OCI-LY1 (cell line): ENCODE measurements around the gene UROC1.
"Not testable (repeated sequence)": the region's sequence is repeated elsewhere in the genome, so short reads cannot be mapped to it uniquely, and the experiment has no call there.

Experiments used
- H2AFZ ChIP-seq: fragments of 200-600 bp; sonication (generic), shearing (Covaris generic); 2 replicates; pipeline ENCODE4 v1.6.0; 2014; ENCODE audit warnings: antibody characterized with exemption, mild to moderate bottlenecking, low read length
- H3F3A ChIP-seq: fragments of 200-600 bp; sonication (generic), shearing (Covaris generic); 2 replicates; pipeline ENCODE4 v1.6.0; 2014; ENCODE audit warnings: mild to moderate bottlenecking, antibody characterized with exemption, low read length, moderate library complexity; ENCODE audit not compliant: insufficient read depth
- H3K27ac ChIP-seq: fragments of 200-600 bp; sonication (generic); 2 replicates; pipeline ENCODE4 v1.5.1; 2014; ENCODE audit warnings: low read length, mixed run types, mild to moderate bottlenecking, low read depth; ENCODE audit not compliant: poor library complexity, severe bottlenecking
- H3K27me3 ChIP-seq: fragments of 200-600 bp; sonication (generic); 2 replicates; pipeline ENCODE4 v1.6.0; 2014; ENCODE audit warnings: antibody characterized with exemption, mild to moderate bottlenecking, low read length, moderate library complexity; ENCODE audit not compliant: insufficient read depth
- H3K36me3 ChIP-seq: fragments of 200-600 bp; sonication (generic); 2 replicates; pipeline ENCODE4 v1.6.1; 2014; ENCODE audit warnings: mild to moderate bottlenecking, antibody characterized with exemption, low read length, moderate library complexity, mixed read lengths; ENCODE audit not compliant: insufficient read depth
- H3K4me1 ChIP-seq: fragments of 200-600 bp; sonication (generic); 2 replicates; pipeline ENCODE4 v1.5.1; 2014; ENCODE audit warnings: mild to moderate bottlenecking, low read length, moderate library complexity; ENCODE audit not compliant: insufficient read depth, severe bottlenecking
- H3K4me2 ChIP-seq: fragments of 200-600 bp; sonication (generic), shearing (Covaris generic); 2 replicates; pipeline ENCODE4 v1.6.1; 2014; ENCODE audit warnings: low read length
- H3K4me3 ChIP-seq: fragments of 200-600 bp; sonication (generic); 2 replicates; pipeline ENCODE4 v1.5.1; 2014; ENCODE audit warnings: low read length, low read depth, mild to moderate bottlenecking, mixed read lengths; ENCODE audit not compliant: poor library complexity, severe bottlenecking
- H3K79me2 ChIP-seq: fragments of 200-600 bp; shearing (Covaris generic); 2 replicates; pipeline ENCODE4 v1.6.1; 2016; ENCODE audit warnings: mixed run types, low read length, mixed read lengths; ENCODE audit not compliant: insufficient read depth
- H3K9ac ChIP-seq: fragments of 200-600 bp; sonication (generic), shearing (Covaris generic); 2 replicates; pipeline ENCODE4 v1.6.1; 2014; ENCODE audit warnings: mild to moderate bottlenecking, low read length, mixed read lengths
- H3K9me2 ChIP-seq: fragments of 200-600 bp; sonication (generic), shearing (Covaris generic); 2 replicates; pipeline ENCODE4 v1.6.1; 2014; ENCODE audit warnings: low read depth, mild to moderate bottlenecking, low read length, mixed read lengths
- H3K9me3 ChIP-seq: fragments of 200-600 bp; shearing (Covaris generic); 2 replicates; pipeline ENCODE4 v1.6.1; 2014; ENCODE audit warnings: low read length, mixed read lengths
- H4K20me1 ChIP-seq: fragments of 200-600 bp; sonication (generic), shearing (Covaris generic); 2 replicates; pipeline ENCODE4 v1.6.0; 2016; ENCODE audit warnings: mild to moderate bottlenecking, low read length; ENCODE audit not compliant: insufficient read depth
- CTCF ChIP-seq: fragments of 200-600 bp; sonication (generic), shearing (Covaris generic); IDR thresholded peaks from 2 replicates; pipeline ENCODE4 v1.5.1; 2017; ENCODE audit warnings: mild to moderate bottlenecking, antibody characterized with exemption, low read length, moderate library complexity, mixed read lengths
- EZH2 ChIP-seq: fragments of 200-600 bp; sonication (generic), shearing (Covaris generic); IDR thresholded peaks from 2 replicates; pipeline ENCODE4 v1.8.0; 2017; ENCODE audit warnings: borderline replicate concordance, mixed run types, mild to moderate bottlenecking, antibody characterized with exemption, low read length, moderate library complexity, mixed read lengths

The UROC1 gene

DNA sequence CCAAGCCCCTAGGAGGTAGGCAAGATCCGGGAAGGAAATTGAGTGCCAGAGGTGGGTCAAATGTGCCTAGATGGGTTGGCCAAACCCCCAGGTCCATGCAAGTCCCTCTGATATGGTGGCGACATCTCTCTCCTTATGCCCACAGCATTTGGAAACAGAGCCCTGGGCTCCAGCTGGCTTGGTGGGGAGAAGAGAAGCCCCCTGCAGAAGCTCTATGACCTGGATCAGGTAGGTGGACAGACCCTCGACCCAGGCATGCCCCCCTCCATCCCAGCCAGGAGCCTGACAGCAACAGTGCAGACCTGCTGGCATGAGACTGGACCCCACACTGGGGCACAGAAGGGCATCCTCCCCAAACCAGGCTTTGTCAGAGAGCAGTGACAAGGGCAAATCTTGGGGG is 18.6 kb upstream of the UROC1 start:
- Histone ChIP-seq H3F3A (no peaks in the 10 kb centered on the region), H3K9me2 (no peaks in the 10 kb centered on the region), H3K79me2 (no peaks in the 10 kb centered on the region), H4K20me1 (no peaks in the 10 kb centered on the region), H3K9me3 (no peaks in the 10 kb centered on the region), H3K4me2 (no peak overlapping the region), H3K4me3 (no peak overlapping the region), H3K27me3 (no peaks in the 10 kb centered on the region), H3K4me1 (no peaks in the 10 kb centered on the region), H2AFZ (no peak overlapping the region), H3K9ac (no peak overlapping the region), H3K36me3 (no peaks in the 10 kb centered on the region), H3K27ac (no peak overlapping the region)
- TF ChIP-seq CTCF = no peak
- no peak for TF ChIP-seq EZH2

- H3K9me3 ChIP-seq = no peaks in the 10 kb centered on the region
- H3K4me2 ChIP-seq = no peak overlapping the region
- H3K27me3 ChIP-seq = no peaks in the 10 kb centered on the region
These were observed 18.1 kb upstream of the UROC1 start for GRCh38 chr3:126535636-126536035.

GRCh38 chr3:126534716-126535115 is 17.1 kb upstream of the UROC1 start:
- not testable (repeated sequence) for H3K4me1 ChIP-seq, H3F3A ChIP-seq, H3K9ac ChIP-seq, H3K79me2 ChIP-seq, H2AFZ ChIP-seq, H4K20me1 ChIP-seq, H3K36me3 ChIP-seq, H3K9me3 ChIP-seq, H3K9me2 ChIP-seq, H3K4me3 ChIP-seq, H3K4me2 ChIP-seq, H3K27ac ChIP-seq, H3K27me3 ChIP-seq

More at GRCh38 chr3:126535636-126536035, 18.1 kb upstream of the UROC1 start:
- no peaks in the 10 kb centered on the region for H3K36me3 ChIP-seq
- H3K27ac ChIP-seq = no peak overlapping the region
- no peak overlapping the region for H3K9ac ChIP-seq
- no peaks in the 10 kb centered on the region for H3K4me1 ChIP-seq
- no peak overlapping the region for H3K4me3 ChIP-seq
- TF ChIP-seq CTCF (no peak), EZH2 (no peak)
- no peak overlapping the region for H2AFZ ChIP-seq
- H3K9me2 ChIP-seq = no peaks in the 10 kb centered on the region
- H4K20me1 ChIP-seq = no peaks in the 10 kb centered on the region
- no peaks in the 10 kb centered on the region for H3F3A ChIP-seq
- no peaks in the 10 kb centered on the region for H3K79me2 ChIP-seq

DNA sequence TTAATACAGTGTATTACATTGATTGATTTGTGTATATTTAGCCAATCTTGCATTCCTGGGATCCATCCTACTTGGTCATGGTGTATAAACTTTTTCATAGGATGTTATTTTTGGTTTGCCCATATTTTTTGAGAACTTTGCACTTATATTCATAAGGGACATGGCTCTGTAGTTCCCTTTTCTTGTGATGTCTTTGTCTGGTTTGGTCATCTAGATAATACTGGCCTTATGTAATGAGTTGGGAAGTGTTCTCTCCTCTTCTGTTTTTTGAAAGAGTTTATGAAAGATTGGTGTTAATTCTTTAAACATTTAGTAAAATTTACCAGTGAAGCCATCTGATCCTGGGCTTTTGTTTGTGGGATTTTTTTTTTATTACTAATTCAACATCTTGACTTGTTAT is 15.9 kb upstream of the UROC1 start:
- no peaks in the 10 kb centered on the region for H3K27me3 ChIP-seq
- TF ChIP-seq EZH2 = no peak
- no peak for TF ChIP-seq CTCF
- H3K4me2 ChIP-seq = no peak overlapping the region
- no peaks in the 10 kb centered on the region for H3K4me1 ChIP-seq
- no peaks in the 10 kb centered on the region for H3F3A ChIP-seq
- H4K20me1 ChIP-seq = no peaks in the 10 kb centered on the region
- H3K27ac ChIP-seq = no peak overlapping the region
- H3K9me2 ChIP-seq = no peaks in the 10 kb centered on the region
- H3K9ac ChIP-seq = no peak overlapping the region
- H2AFZ ChIP-seq = no peak overlapping the region
- no peak overlapping the region for H3K4me3 ChIP-seq
- H3K79me2 ChIP-seq = no peaks in the 10 kb centered on the region
- H3K9me3 ChIP-seq = no peaks in the 10 kb centered on the region
- H3K36me3 ChIP-seq = no peaks in the 10 kb centered on the region
